ENCODE measurements around the gene ADD3.

The ADD3 gene

DNA sequence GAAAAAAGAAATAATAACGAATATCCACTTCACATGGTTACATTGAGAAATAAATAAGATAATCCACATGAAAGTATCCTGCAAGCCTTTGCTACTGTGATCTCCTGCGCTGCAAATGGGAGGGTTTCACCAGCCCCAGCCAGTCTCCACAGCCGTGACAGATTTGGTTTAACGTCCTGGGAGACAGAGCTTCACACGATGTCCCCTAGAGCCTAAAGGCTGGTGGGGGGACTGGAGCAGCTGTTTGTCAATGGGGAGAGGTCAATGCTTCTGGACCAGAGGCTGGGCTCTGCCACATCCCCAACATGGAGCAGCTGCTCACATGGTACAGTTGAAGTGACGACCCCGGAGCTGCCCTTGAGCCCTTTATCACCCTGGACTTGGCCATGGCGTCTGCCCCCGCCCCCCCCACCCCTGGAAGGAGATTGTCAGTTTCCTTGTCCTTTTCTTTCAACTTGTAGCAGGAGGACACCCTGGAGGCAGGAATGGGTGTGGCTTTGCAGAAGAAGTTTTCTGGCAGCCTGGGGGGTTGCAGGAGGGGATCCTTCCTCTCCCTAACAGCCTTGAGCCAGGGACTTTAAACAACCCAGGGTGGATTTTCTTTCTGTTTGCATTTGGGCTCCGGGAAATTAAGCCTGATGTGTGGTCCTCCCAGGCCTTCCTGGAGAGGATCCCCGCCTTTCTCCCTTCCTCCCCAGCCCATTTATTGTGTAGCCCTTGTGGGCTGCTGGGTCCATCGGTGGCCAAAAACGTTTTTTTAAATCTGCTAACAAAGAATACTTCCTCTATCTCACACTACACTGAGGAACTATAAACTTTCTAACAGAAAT is 162.6 kb downstream of the ADD3 start:
- H3K4me3 ChIP-seq (ENCODE audit: low read depth, low read length): no peak overlapping the region

GRCh38 chr10:110171032-110171431 is 163.2 kb downstream of the ADD3 start:
- no peak overlapping the region for H3K4me3 ChIP-seq (ENCODE audit: low read depth, low read length)

DNA sequence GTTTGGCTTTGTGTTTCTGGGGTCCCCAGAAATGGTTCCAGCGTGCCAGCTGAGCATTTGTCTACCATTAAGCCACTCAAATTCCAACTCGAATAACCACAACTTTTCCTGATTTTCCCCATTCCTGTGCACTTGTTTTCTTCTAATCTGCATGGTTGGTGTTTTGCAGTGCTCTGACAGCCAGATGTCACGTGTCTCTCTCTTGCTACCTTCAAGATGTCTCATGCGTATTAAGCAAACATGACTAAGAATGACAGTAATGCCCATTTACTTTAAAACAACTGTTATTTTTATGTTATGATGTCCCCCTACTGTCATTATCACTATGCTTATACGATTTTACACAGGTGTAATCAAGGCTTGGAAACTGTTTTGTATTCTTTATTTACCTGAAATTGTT is 164.4 kb downstream of the ADD3 start:
- no peak overlapping the region for H3K4me3 ChIP-seq (ENCODE audit: low read depth, low read length)

- H3K4me3 ChIP-seq (ENCODE audit: low read depth, low read length): no peak overlapping the region
Measured at GRCh38 chr10:110174201-110174600, 166.4 kb downstream of the ADD3 start.

GRCh38 chr10:110174816-110175215 is 167.0 kb downstream of the ADD3 start:
- H3K4me3 ChIP-seq (ENCODE audit: low read depth, low read length): no peak overlapping the region

GRCh38 chr10:110175406-110175805 is 167.6 kb downstream of the ADD3 start:
- no peak overlapping the region for H3K4me3 ChIP-seq (ENCODE audit: low read depth, low read length)

GRCh38 chr10:110176141-110177030 is 168.6 kb downstream of the ADD3 start:
- H3K4me3 ChIP-seq (ENCODE audit: low read depth, low read length): no peak overlapping the region

DNA sequence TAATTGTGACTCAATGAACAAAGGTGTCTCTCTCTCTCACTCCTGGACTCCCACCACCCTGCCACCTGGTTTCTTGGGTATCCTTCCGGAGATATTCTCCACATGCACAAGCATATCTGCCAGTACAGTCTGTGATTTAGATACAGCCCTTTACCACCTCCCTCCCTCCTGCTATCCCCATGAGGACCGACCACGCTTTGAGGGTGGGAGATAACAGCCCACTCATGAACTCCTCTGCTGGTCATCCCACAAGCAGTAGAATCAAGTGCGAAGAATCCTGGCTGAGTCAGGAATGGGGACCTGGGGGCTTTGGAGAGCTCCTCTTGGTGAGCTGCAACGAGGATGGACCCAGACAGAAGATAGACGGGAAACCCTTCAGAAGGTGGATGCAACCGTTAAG is 171.4 kb downstream of the ADD3 start:
- H3K4me3 ChIP-seq (ENCODE audit: low read depth, low read length): no peak overlapping the region

DNA sequence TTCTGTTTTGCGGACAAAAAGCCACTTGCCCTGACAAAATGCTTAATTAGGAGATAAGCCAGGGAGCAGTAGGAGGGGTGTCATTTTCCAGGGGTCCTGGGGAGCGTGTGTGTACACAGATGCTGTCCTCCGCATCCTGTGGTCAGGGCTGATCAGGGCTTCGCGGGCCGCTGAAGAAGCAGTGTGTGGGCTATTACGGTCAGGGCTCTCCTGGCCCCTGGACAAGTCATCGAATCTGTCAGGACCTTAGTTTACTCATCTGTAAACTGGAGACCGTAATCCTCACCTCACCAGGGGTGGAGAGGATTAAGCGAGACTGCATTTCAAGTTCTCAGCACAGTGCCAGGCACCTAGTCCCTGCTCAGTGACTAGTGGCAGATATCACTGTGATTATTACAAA is 173.7 kb downstream of the ADD3 start:
- H3K4me3 ChIP-seq (ENCODE audit: low read depth, low read length): no peak overlapping the region

DNA sequence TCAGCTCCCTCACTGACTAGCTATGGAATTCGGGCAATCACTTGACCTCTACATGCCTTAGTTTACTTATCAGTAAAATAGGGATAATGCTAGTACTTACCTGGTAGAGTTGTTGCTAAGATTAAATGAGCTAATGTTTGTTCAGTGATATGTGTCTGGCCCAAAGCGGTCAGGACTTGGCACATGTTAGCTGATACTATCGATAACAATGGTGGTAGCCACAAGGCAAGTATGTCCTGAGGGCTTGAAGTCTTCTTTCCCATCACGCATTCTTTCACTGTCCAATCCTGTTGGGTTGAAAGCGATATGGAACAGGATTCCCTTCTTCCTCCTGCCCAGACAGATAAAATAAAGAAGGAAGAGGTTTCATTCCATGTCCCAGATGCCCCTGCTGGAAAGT is 174.1 kb downstream of the ADD3 start:
- no peak overlapping the region for H3K4me3 ChIP-seq (ENCODE audit: low read depth, low read length)

- H3K4me3 ChIP-seq (ENCODE audit: low read depth, low read length): no peak overlapping the region
Measured at GRCh38 chr10:110184398-110184797, 176.6 kb downstream of the ADD3 start.
